Fibroblast of the aortic adventitia (primary cell): Measurements from ENCODE around the gene KLK11. TPM values are rescaled to one million over a fixed set of nuclear protein-coding genes. Genes with fewer than 3 reads are reported as not detected.

Source experiments
- DNase-seq: peaks from one replicate; pipeline ENCODE4 v3.0.0-alpha.2; 2010; ENCODE audit warnings: low read depth
- H3K4me3 ChIP-seq: 2 replicates; pipeline ENCODE4 v1.5.1; 2011; ENCODE audit warnings: low read depth, mild to moderate bottlenecking, control low read depth, low read length, moderate library complexity
- total RNA-seq: library from RNA; depleted of rRNA; stranded (reverse); fragments of >200 nt; gene quantifications from 2 replicates; pipeline ENCODE4 v1.2.3, GENCODE V29; 2012; ENCODE audit warnings: low replicate concordance
- TF ChIP-seq, protein P1 (sequence below): IDR thresholded peaks from 2 replicates; pipeline ENCODE4 v1.5.1; 2011; ENCODE audit warnings: mild to moderate bottlenecking, low read length, control low read depth, inconsistent platforms; ENCODE audit not compliant: insufficient read depth

The KLK11 gene
- total RNA-seq, 1 donor = not detected

DNA sequence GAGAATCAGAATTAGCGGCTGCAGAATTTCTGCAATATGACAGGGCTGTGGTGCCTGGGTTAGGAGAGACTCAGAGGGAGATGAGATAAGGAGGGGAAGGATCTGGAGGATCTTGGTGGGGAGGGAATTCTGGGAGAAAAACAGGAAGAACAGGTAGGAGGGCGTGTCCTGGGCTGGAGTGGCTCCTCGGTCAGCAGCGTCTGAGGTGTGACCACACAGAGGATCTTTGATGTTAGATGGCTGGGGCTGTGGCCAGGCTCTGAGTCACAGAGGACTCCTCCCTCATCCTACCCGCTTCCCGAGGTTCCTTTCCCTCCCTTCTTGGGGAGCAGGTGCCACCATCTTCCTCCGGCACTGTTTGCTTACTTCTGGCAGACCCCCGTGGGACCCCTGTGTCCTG is 50.6 kb downstream of the KLK11 start:
- H3K4me3 ChIP-seq = no peak overlapping the region
- TF ChIP-seq, protein P1, sequence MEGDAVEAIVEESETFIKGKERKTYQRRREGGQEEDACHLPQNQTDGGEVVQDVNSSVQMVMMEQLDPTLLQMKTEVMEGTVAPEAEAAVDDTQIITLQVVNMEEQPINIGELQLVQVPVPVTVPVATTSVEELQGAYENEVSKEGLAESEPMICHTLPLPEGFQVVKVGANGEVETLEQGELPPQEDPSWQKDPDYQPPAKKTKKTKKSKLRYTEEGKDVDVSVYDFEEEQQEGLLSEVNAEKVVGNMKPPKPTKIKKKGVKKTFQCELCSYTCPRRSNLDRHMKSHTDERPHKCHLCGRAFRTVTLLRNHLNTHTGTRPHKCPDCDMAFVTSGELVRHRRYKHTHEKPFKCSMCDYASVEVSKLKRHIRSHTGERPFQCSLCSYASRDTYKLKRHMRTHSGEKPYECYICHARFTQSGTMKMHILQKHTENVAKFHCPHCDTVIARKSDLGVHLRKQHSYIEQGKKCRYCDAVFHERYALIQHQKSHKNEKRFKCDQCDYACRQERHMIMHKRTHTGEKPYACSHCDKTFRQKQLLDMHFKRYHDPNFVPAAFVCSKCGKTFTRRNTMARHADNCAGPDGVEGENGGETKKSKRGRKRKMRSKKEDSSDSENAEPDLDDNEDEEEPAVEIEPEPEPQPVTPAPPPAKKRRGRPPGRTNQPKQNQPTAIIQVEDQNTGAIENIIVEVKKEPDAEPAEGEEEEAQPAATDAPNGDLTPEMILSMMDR = no peak
- no peak for DNase-seq

DNA sequence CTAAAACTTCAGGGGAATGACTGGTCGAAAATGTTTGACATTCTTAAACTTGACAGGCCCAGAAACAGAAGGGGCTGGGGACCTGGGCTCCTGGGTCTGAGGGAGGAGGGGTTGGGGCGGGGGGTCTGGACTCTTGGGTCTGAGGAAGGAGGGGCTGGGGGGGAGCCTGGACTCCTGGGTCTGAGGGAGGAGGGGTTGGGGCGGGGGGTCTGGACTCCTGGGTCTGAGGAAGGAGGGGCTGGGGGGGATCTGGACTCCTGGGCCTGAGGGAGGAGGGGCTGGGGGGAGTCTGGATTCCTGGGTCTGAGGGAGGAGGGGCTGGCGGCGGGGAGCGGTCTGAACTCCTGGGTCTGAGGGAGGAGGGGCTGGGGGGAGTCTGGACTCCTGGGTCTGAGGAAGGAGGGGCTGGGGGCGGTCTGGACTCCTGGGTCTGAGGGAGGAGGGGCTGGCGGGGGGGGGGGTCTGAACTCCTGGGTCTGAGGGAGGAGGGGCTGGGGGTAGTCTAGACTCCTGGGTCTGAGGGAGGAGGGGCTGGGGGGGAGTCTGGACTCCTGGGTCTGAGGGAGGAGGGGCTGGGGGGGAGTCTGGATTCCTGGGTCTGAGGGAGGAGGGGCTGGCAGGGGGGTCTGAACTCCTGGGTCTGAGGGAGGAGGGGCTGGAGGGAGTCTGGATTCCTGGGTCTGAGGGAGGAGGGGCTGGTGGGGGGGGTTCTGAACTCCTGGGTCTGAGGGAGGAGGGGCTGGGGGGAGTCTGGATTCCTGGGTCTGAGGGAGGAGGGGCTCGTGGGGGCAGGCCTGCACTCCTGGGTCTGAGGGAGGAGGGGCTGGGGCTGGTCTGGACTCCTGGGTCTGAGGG is 51.5 kb downstream of the KLK11 start:
- no peak overlapping the region for H3K4me3 ChIP-seq
- no peak for DNase-seq
- TF ChIP-seq, protein P1 = no peak

DNA sequence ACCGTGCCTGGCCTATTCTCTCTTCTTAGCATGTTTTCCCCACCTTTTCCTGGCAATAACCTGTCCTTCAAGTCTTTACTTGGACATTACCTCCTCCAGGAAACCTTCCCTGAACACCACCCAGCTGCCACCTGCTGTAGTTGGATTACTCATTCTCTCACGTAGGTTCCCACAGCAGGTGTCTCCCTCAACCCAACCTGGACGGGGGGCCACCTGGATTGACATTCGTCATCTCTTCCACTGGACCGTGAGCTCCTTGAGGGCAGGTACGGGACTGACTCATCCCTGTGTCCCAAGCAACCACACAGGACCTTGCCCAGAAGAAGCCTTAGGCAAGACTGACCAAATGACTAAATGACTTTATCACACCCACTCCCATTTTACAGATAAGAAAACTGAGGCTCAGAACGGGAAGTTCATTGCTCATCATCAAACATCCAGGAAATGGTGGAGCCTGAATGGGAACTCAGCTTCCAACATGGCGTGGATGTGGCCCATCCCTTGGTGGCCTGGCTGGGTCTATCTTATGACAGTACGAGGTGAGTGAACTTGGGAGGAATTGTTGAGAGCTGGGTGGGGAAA is 53.5 kb downstream of the KLK11 start:
- no peak overlapping the region for H3K4me3 ChIP-seq
- TF ChIP-seq, protein P1 = no peak
- no peak for DNase-seq

Other genes starting within 250 kb of the KLK11 start
- not detected in 2 replicates for gene ACP4, start 236.2 kb downstream of the KLK11 start, total RNA-seq
- not detected in 2 replicates for gene KLK1, start 202.8 kb downstream of the KLK11 start, total RNA-seq
- gene KLK15, start 193.0 kb downstream of the KLK11 start, total RNA-seq = not detected in 2 replicates
- gene KLK3, start 171.7 kb downstream of the KLK11 start, total RNA-seq = not detected in 2 replicates
- not detected in 2 replicates for gene KLK2, start 153.2 kb downstream of the KLK11 start, total RNA-seq
- not detected in 2 replicates for gene KLK4, start 115.2 kb downstream of the KLK11 start, total RNA-seq
- 0.99 TPM in 1 of 2 replicates, not detected in the other for gene KLK5, start 73.6 kb downstream of the KLK11 start, total RNA-seq
- gene KLK6, start 57.0 kb downstream of the KLK11 start, total RNA-seq = not detected in 2 replicates
- gene KLK7, start 42.7 kb downstream of the KLK11 start, total RNA-seq = 0.18 TPM in 1 of 2 replicates, not detected in the other
- not detected in 2 replicates for gene KLK8, start 25.0 kb downstream of the KLK11 start, total RNA-seq
- gene KLK10, start 6.9 kb downstream of the KLK11 start, total RNA-seq = 0.27 TPM in 1 of 2 replicates, not detected in the other
- not detected in 2 replicates for gene KLK12, start 8.4 kb upstream of the KLK11 start, total RNA-seq
- gene KLK13, start 38.5 kb upstream of the KLK11 start, total RNA-seq = not detected in 2 replicates
- gene KLK14, start 56.3 kb upstream of the KLK11 start, total RNA-seq = not detected in 2 replicates
- 3.2 and 6.4 TPM in 2 replicates for gene CTU1, start 81.8 kb upstream of the KLK11 start, total RNA-seq
- 0.09 TPM in 1 of 2 replicates, not detected in the other for gene SIGLEC9, start 98.3 kb upstream of the KLK11 start, total RNA-seq
- 0.41 TPM in 1 of 2 replicates, not detected in the other for gene SIGLEC7, start 115.7 kb upstream of the KLK11 start, total RNA-seq
- not detected in 2 replicates for gene CD33, start 198.5 kb upstream of the KLK11 start, total RNA-seq
- not detected in 2 replicates for gene SIGLECL1, start 224.5 kb upstream of the KLK11 start, total RNA-seq